GM21526 (cell line): Measurements from ENCODE around the gene KCNV2.
"Not testable (repeated sequence)": the region's sequence is repeated elsewhere in the genome, so short reads cannot be mapped to it uniquely, and the experiment has no call there.

ENCODE experiments used
- ATAC-seq: cut with Tn5 transposase; IDR thresholded peaks from one replicate; pipeline ENCODE4 v1.9.1; 2021; ENCODE audit warnings: moderate library complexity; ENCODE audit not compliant: unreplicated experiment, low FRiP score

Gene KCNV2

GRCh38 chr9:2717385-2717784, at the start of gene KCNV2:
TSS of gene KCNV2 (plus strand) at chr9:2717510. CDS start at chr9:2717740, 230 bp downstream.
- no peak for ATAC-seq

GRCh38 chr9:2673161-2673560, 44.1 kb upstream of the KCNV2 start:
- no peak for ATAC-seq

GRCh38 chr9:2674141-2674824, 43.0 kb upstream of the KCNV2 start:
- no peak for ATAC-seq

GRCh38 chr9:2675834-2676233, 41.5 kb upstream of the KCNV2 start:
- no peak for ATAC-seq

GRCh38 chr9:2676466-2676865, 40.8 kb upstream of the KCNV2 start:
- no peak for ATAC-seq

GRCh38 chr9:2677915-2678889, 39.1 kb upstream of the KCNV2 start:
- ATAC-seq: no peak

GRCh38 chr9:2679011-2679410, 38.3 kb upstream of the KCNV2 start:
- no peak for ATAC-seq

- no peak for ATAC-seq
These were observed 35.3 kb upstream of the KCNV2 start for GRCh38 chr9:2681981-2682380.

GRCh38 chr9:2686911-2687310, 30.4 kb upstream of the KCNV2 start:
- ATAC-seq: no peak

- ATAC-seq: no peak
These were observed 28.7 kb upstream of the KCNV2 start for GRCh38 chr9:2688636-2689035.

- no peak for ATAC-seq
These were observed 26.1 kb upstream of the KCNV2 start for GRCh38 chr9:2691212-2691611.

- no peak for ATAC-seq
These were observed 25.7 kb upstream of the KCNV2 start for GRCh38 chr9:2691626-2692025.

- ATAC-seq: no peak
These were observed 24.3 kb upstream of the KCNV2 start for GRCh38 chr9:2693056-2693455.

GRCh38 chr9:2697492-2697891, 19.8 kb upstream of the KCNV2 start:
- ATAC-seq: no peak

- no peak for ATAC-seq
These were observed 16.9 kb upstream of the KCNV2 start for GRCh38 chr9:2700398-2700797.

GRCh38 chr9:2700909-2701550, 16.3 kb upstream of the KCNV2 start:
- ATAC-seq: no peak

- no peak for ATAC-seq
These were observed 12.8 kb upstream of the KCNV2 start for GRCh38 chr9:2704504-2704903.

GRCh38 chr9:2707256-2707655, 10.1 kb upstream of the KCNV2 start:
- not testable (repeated sequence) for ATAC-seq

- ATAC-seq: no peak
These were observed 7.6 kb upstream of the KCNV2 start for GRCh38 chr9:2709645-2710101.

GRCh38 chr9:2711716-2712115, 5.6 kb upstream of the KCNV2 start:
- no peak for ATAC-seq
